ENCODE data around the gene PCBP3.
A peak's percentile ranks its signal among the peaks of the same experiment; 100 is the strongest.
"Not testable (repeated sequence)": the region's sequence is repeated elsewhere in the genome, so short reads cannot be mapped to it uniquely, and the experiment has no call there.

The PCBP3 gene

DNA sequence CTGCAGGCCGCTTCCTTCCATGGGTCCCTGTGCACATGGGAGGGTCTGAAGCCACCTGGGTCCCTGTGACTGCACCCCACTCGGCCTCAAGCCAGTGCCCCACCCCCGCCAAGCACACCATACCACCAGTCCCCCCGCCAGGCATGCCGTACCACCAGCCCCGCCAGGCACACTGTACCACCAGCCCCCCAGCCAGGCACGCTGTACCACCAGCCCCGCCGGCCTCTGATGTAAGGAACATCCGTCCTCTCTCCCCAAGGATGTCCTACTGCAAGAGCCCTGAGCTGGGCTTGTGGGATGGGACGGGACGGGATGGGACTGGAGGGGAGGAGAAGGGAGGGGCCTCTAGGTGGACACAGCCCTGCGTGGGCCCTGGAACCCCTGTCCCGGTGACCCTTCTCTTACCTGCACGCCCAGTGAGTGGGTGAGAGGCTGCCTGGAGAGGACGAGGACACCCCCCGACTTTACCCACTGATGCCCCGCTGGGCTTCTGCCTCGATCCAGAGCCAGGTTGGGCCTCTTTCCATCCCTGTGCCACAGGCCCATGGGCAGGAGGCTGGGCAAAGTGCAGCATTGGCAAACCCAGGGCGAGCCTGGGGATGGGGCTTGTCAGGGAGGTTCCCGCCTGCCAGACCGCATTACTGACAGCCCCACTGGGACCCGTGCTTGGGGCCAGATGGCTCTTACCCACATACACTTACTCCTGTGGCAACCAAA is 297.3 kb downstream of the PCBP3 start:
- no peak for DNase-seq

DNA sequence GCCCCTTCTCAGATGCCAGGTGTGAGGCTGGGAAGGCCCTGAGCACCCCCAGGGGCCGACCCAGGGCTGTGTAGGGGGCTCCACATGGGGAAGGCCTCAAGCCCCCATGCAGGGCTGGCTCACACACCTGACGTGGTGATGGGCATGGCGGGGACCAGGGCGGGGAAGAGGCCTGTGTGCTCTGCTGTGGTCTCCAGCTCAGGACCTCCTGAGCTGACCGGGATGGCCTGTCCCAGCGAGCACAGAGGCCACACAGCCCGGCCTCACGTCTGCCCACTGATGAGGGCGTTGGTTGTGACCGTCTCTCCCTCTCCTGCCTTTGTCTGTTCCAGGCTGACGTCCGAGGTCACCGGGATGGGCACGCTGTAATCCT is 297.8 kb downstream of the PCBP3 start:
- no peak for DNase-seq

DNA sequence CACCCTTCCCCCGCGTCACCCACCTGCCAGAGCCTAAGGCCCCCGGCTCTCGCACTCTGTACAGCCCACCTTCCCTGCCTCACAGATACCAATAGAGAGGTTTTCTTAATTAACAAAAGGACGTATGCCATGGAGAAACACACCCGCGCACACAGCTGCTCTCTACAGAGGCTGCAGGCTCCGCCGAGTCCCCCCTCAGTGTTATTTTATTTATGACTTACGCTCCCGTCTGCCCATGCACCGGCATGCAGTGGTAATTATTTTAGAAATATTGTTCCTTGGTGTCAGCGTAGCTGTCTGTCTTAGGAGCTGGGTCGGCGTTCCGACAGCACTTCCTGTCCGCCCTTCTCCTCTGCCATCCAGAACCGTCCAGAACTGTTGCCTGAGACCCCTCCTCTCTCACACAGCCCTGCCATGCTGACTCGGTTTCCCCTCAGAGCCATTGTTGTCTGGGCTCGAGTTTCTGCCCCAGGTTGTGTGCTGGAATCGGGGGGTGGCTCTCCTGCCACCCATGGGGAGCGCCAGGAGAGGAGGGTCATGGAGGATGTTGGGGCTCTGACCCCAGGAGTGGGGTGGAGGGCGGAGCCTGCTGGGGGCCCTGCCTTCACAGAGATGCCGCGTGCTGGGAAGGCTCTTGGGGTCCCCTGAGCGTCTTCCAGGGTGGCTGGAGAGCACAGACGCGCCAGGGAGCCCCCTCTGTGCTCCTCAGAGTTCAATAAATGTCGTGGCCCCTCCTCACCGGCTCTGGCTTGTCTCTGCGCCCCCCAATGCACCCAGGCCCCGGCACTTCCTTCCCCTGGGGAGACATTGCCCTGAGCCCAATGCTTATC is 298.4 kb downstream of the PCBP3 start:
- DNase-seq: no peak

DNA sequence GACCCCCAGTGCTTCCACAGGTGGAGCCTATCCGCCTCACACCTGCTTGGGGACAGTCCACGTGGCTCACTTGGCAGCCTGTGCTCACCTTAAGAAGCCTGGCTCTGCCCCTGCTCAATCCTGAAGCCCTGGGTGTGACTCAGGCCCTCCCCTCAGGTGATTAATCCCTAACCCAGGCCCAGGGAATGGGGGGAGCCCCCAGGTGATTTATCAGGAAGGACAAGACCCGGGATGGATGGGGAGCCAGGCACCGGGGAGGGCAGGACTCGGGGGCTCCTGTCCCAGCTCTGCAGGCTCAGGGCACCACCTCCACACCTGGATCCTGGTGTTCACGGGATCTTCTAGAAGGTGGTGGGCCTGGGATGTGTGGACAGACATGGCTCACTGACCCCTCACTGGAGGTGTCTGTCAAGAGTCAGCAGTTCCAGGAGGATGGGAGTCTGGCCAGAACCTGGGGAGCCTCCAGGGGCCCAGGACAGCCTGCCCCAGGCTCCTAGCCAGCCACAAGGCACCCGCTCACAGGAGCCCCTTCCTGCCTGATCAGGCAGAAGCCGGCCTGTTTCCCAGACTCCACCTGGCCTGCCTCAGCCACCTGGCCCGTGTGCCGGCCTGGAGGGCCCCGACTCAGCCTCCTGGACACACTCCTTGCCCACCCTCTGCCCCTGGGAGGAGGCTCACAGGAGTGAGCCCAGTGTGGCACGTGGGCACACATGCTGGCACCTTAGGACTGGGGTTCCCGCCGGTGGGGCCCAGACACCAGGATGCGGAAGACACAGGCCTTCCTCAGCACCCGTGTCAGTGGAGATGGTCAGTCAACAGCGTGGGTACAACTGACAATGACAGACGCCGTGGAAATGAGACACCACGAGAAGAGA is 299.5 kb downstream of the PCBP3 start:
- DNase-seq: no peak

DNA sequence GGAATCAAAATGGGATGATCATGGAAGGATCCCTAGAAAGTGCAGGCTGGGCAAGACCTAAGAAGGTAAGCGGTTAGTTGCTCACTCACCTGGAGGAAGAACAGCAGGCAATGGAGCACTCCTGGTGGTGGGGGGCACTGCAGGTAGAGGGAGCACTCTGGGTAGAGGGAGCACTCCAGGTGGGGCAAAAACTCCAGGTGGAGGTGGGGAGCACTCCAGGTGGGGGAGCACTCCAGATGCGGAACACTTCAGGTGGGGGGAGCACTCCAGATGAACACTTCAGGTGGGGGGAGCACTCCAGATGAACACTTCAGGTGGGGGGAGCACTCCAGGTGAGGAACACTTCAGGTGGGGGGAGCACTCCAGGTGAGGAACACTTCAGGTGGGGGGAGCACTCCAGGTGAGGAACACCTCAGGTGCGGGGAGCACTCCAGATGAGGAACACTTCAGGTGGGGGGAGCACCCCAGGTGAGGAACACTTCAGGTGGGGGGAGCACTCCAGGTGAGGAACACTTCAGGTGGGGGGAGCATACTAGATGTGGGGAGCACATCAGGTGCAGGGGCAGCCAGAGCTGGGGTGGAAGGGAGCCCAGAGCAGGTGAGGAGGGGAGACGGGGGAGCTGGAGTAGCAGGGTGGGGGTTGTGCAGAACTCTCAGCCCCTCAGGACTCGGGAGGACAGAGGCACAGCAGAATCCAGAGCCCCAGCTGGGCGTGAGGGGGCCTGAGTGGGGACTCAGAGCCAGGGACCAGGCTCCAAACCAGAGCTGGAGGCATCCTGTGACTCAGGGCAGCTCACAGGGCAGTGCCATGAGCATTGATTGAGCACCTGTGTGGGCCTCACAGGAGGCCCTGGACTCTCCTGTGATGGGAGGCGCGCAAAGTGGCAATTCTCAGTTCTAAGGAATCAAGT is 300.4 kb downstream of the PCBP3 start:
- no peak for DNase-seq

DNA sequence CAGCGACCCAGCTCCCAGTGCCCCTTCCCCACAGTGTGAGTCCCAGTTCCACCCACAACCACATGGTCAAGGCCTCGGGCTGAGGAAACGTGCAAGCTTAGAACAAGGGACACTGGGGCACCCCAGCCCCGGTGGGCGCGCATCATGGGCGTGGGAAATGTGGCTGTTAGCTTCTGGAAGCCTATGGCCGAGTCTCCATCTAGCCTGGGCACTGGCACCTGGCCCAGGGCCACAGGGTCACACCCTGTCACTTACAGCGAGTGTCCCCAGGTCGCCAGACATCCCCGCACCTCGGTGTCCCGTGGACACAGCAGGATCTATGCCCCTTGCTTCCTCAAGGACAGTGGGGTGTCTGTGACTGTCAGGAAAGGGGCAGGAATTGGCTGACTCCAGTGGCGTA is 301.1 kb downstream of the PCBP3 start:
- no peak for DNase-seq

DNA sequence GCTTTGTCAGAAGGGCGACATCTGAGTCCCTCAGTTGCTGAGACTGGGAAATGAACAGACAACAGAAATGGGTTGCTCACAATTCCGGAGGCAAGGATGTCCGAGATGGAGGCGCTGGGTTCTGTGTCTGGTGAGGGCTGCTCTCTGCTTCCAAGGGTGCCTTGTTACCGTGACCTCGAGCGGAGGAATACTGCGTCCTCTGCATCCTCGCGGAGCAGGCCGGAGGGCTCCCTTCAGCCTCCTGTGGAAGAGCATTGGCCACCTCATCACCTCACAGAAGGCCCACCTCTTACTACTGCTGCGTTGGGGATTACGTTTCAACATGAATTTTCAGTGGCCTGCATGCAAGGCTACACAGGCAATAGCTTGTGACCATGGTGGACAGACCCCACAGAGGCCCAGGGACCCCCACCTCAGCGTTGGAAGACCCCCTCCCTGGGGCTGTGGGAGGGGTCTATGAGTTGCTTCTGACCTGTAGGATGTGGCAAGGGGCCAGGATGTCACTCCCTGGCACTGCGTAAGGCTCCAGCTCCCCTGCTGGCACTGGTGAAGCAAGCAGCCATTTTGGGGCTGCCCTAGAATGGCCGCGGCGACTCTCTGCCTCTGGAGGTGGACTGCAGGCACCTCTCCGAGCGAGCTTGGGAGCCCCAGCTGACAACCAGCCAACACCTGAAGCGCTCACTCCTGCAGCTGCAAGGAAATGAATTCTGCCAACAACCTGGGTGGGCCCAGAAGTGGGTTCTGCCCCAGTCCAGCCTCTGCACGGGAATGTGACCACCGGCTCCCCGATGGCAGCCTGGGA is 301.7 kb downstream of the PCBP3 start:
- no peak for DNase-seq

DNA sequence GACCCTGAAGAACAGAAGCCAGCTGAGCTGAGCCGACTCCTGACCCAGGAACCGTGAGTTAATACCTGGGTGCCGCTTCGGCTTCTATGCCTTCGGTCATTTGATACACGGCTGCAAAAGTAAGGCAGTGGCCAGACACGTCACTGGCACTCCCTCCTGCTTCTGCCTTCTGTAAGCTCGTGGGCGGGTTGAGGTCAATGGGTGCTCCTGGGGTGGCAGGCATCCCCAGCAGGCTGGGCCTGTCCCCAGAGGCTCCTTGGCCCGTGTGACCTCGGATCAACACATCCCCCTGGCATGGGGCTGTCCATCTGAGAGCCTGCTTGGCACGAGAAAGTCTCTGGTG is 302.3 kb downstream of the PCBP3 start:
- DNase-seq: no peak

DNA sequence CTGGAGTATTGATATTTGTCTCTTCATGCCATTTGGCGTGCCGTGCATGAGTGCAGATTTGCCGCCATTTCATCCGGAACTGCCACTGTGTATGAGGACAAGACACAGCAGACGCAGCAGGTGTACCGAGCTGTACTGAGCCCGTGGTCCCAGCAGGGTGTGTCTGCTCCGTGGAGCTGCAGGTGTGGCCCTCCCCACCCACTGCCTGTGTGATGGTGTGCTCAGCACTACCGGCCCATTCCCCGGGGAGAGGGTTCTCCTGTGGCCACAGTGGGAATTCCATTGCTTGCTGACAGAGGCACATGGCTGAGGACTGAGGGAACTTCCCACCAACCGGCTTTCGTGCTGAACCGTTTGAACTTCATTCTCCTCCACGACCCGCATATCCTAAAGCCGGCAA is 303.8 kb downstream of the PCBP3 start:
- no peak for DNase-seq

DNA sequence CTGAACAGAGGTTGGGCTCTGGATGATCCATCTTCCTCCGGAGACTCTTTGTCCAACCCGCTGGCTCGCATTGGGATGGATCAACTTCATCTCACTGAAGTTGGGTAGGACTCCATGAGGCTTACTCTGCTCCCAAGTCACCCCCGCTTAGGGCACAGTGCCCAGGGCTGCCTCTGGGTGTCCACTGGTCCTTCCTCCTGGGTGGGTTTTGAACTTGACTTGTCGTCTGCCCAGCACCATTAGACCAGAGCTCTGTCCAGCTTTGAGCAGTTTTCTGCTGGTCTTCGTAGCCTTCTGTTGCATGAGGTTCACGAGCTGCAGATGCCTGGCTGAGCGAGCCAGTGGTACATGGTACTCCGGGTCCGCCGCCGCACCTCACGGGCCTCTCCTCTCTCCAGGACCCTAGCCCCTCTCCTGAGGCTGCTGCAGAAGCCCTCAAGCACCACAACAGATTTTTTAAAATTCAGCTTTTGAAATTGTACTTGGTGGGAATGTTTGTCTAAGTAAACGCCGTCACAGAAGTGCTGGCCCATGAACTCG is 304.3 kb downstream of the PCBP3 start:
- no peak for DNase-seq

DNA sequence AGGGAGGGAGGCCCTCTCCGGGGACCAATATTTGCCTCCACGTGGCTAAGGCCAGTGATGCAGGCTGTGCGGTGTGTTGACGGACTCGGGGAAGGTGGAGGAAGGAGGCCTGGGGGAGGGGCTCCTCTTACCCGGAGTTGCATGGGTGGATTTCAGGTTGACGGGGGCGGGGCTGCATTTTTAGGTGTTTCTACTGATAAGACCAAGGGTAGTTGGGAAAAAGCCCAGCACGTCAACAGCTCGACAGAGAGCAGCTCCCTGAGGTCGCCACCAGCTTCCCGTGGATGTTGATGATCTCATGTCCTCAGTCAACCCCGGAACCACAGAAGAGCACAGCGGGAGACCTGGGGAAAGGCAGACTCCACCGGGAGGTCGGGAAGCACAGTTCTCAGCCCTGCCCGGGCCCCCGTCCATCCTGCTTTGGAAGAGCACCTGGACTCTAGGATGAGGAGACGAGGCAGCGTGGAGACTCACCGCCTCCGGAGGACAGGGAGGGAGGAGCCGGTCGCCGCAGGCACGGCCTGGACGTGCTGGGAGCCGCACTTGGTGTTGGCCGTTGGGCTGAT is 305.1 kb downstream of the PCBP3 start:
- peak; percentile 50 for DNase-seq

DNA sequence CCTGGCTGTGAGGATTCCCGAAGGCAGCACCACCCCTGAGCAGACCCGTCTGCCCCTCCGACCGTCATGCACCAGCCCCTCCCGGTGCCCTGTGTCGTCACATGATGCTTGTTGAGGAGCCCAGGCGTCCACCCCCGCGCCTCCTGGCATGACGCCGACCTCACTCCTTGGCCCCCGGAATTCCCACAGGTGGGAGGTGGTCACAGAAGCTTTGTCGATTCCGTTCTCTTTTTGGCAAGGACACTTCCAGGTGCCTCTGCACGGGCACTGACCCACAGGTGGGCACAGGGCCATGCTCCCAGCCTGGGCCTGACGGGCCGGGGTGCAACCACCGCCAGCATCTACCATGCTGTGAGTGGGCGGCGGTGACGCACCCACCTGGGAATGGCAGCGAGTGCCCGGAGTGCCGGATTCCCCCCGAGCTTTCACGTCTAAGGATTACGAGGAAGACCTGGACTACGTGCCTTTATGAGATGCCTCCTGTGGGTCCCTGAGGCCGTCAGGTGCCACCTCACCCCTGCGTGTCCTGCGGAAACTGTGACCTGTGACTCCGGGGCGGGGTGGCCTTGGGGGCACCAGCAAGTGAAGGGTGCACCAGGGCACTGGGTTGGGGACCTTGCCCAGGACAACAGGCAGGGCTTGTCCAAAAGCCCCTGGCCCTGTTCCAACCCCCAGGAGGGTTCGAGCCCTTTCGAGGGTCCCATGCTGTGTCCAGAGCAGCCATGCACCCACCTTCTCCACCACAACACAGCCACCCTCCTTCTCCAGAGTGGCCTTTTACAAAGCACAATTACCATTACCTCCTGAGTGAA is 306.6 kb downstream of the PCBP3 start:
- no peak for DNase-seq

DNA sequence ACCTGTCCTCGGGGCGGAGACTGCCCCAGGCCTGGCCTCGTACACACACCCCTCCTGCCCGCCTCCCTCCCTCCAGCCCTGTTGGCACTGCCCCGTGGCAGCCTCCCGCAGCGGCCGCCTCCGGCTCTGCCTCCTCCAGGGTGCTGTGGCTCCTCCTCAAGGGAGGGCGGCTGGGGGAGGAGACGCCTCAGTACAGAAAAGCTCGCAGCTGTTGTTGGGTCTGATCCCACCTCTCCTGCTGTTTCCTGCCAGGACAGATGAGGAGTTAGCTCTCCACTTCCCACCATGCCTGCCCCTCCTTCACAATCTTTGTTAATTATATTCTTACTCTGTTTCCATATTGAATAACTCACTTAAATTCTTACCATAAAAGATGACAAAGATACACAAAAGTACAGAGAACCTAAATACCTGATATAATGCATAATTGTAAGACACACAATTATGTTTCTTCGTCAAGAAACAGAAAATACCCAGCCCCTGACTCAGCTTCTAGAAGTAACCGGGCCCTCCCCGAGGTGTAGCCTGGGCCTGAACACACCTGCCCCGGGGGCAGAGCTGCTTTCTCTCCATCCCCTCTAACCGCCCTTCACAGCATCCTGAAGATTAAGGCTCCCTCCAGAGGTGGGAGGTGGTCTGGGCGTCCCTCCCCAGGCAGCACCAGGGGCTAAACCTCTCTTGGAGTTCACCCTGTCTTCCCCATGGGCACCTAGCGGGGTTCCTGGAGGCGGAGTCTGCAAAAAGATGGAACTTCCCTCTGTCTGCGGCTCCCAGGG is 307.4 kb downstream of the PCBP3 start:
- DNase-seq: peak; percentile 19

DNA sequence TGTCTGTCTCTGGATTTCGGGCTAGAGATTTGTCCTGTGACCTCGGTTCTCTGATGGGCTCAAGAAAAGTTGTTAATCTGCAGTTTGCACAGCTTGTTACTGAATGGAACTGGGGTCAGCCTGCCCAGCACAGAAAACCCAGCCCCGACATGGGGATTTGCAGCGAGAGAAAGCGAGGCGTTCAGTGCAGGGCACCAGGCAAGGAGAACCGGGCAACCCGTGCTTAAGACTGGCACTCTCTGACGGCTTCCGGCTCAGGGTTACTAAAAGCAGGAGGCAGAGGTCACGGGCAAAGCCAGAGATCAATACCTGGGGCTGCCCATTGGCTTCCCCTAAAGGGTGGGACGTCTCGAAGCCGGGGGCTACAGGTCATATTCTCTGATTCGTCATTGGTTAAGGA is 308.2 kb downstream of the PCBP3 start:
- no peak for DNase-seq

DNA sequence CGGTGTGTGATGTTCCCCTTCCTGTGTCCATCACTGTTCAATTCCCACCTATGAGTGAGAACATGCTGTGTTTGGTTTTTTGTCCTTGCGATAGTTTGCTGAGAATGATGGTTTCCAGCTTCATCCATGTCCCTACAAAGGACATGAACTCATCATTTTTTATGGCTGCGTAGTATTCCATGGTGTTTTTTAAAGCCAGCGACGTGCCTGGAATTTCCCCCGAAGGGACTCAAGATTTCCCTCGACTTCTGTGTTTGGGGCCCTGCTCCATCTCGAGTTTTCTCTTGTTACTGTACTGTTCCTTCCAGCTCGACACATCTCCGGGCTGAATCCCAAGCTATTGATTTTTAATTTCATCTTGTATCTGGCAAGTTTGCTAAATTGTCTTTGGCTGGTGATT is 309.0 kb downstream of the PCBP3 start:
- not testable (repeated sequence) for DNase-seq

DNA sequence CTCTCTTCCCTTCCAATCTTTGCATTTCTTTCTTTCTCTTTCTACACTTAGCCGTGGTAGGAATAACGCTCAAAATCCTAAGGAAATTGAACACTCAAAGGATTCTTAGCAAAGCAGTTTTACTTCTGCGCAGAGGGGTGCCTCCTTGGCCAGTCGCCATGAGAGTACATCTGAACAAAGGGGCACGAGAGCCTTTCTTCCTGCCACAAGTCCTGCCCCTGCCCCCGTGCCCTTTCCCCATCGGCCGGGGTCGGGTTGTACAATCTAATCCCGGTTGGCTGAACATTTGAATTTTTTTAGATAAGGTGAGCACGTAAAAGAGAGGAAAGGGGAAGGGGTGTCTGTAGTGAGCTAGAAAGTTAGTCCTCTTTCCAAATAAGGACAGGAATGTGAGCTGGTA is 309.4 kb downstream of the PCBP3 start:
- no peak for DNase-seq

DNA sequence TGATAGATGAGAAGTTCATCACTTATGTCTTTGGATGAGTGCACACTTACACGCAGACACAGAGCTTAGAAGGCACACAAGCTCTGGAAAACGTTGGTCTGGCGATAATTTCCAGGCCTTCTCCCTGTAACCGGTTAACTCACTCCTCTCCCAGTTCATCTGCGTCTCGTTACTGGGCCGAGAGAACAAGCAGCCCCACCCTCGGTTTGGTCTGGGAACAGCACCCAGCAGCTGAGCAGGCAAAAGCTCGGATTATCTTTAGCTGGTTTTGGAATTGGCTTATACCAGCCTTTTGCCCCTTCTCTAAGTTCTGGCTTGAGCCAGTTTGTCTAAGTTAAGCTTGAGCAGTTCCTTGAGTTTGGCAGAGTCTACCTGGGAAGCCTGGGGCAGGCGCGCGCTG is 310.7 kb downstream of the PCBP3 start:
- no peak for DNase-seq

DNA sequence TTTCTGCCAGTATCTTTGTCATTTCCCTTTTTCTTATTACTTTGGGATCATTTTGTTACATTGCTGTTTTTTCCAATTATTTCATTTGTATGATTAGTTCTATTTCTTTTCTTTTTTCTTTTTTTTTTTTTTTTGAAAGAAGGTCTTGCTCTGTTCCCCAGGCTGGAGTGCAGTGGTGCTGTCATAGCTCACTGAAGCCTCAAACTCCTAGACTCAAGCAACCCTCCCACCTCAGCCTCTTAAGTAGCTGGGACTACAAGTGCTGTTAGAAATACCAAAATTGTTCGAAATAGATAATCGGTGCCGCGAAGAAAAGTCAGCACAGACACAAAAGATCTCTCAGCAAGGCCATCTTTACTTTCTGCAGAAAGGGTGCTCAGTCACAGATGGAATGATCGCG is 311.4 kb downstream of the PCBP3 start:
- no peak for DNase-seq

DNA sequence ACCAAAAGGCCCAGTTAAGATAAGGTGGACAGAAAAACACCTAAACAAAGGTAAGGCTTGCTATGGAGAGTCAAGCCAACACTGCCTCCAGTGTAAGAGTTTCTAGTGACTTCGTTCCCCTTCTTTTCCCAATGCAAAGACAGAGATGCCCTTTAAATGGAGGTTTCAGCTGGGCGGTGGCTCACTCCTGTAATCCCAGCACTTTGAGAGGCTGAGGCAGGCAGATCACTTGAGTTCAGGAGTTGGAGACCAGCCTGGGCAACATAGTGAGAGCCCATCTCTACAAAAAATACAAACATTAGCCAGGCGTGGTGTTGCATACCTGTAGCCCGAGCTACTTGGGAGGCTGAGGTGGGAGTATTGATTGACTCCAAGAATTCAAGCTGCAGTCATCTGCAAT is 314.0 kb downstream of the PCBP3 start:
- DNase-seq: no peak

All from DMS79 (cell line).